Stimulated activated naive B cell treated with anti-CD40 and anti-IgM and Interleukin-4, amounts not matched to agents 10 μg/mL and 1 μg/mL and 100 μg/mL, for 72 hours (primary cell): ENCODE measurements around the gene RAB26.
"Not testable (repeated sequence)": the region's sequence is repeated elsewhere in the genome, so short reads cannot be mapped to it uniquely, and the experiment has no call there.

ENCODE experiments used
- ATAC-seq, 2 donors: fragments of 150-1000 bp; cut with Tn5 transposase; replicated peaks; 2 replicates each; pipeline ENCODE4 v1.10.0; 2021; ENCODE audit warnings: moderate library complexity in 1 of 2
- DNase-seq: peaks from one replicate; pipeline ENCODE4 v3.0.0; 2021
- H3K27ac Mint-ChIP-seq: one replicate; pipeline ENCODE4 v1.8.0; 2022; ENCODE audit warnings: mild to moderate bottlenecking, mixed read lengths
- H3K27me3 Mint-ChIP-seq, 2 donors: one replicate each; pipeline ENCODE4 v1.8.0; 2022; ENCODE audit warnings: mixed read lengths in 2 of 2
- H3K36me3 Mint-ChIP-seq, 2 donors: one replicate each; pipeline ENCODE4 v1.8.0; 2022; ENCODE audit warnings: mixed read lengths in 2 of 2, mild to moderate bottlenecking in 1 of 2
- H3K4me1 Mint-ChIP-seq, 2 donors: one replicate each; pipeline ENCODE4 v1.8.0; 2022; ENCODE audit warnings: mixed read lengths in 2 of 2, mild to moderate bottlenecking in 1 of 2
- H3K4me3 Mint-ChIP-seq, 2 donors: one replicate each; pipeline ENCODE4 v1.8.0; 2022; ENCODE audit warnings: mild to moderate bottlenecking in 2 of 2, mixed read lengths in 2 of 2, moderate library complexity in 1 of 2
- H3K9me3 Mint-ChIP-seq, 2 donors: one replicate each; pipeline ENCODE4 v1.8.0; 2022; ENCODE audit warnings: mixed read lengths in 2 of 2, mild to moderate bottlenecking in 1 of 2

The RAB26 gene, protein sequence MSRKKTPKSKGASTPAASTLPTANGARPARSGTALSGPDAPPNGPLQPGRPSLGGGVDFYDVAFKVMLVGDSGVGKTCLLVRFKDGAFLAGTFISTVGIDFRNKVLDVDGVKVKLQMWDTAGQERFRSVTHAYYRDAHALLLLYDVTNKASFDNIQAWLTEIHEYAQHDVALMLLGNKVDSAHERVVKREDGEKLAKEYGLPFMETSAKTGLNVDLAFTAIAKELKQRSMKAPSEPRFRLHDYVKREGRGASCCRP

DNA sequence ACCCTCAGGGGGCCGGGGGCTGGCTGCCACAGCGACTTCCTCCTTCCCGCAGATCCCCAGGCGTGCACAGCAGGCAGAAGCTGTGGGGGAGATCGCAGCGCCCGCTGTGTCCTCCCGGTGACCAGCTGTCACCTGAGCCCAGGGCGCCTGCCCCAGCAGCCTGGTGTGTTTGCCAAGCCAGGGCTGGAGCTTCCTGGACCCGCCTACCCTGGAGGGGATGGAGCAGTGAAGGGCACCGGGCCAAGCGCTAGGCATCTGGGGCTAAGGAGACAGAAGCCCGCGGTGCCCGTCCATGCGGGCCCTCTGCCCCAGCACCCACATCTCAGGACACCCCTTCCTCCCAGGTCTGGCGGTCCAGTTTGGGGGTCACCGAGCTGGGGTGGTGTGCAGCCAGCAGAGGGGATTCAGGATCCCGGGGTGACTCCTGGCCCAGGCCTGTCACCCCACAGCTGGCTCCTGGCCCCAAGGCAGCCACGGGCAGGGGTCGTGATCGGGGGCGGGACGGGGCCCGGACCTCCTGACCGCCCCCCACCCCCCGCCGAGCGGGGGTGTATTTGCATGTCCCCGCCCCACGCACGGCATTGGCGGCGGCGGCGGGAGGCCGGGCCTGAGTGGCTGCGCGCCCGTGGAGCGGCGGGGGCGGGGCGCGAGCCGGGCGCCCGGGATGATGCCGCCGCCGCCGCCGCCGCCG is at the start of gene RAB26:
TSS of gene RAB26 (plus strand) at position 645 of the 691 bp plus-strand sequence. CDS start 159 bp downstream, outside the sequence.
- Mint-ChIP-seq H3K27me3 (no peaks in the 10 kb centered on the region), H3K27ac (peak within 1 kb of the TSS; percentile 93), H3K36me3 (peaks cover 26 to 30% of the 10 kb centered on the region in 2 donors), H3K4me1 (peaks cover 28 to 46% of the 10 kb centered on the region in 2 donors), H3K9me3 (no peaks in the 10 kb centered on the region), H3K4me3 (peak within 1 kb of the TSS; percentile 70 to 78)
- ATAC-seq (peak; percentile 44 to 61), DNase-seq (no peak)

DNA sequence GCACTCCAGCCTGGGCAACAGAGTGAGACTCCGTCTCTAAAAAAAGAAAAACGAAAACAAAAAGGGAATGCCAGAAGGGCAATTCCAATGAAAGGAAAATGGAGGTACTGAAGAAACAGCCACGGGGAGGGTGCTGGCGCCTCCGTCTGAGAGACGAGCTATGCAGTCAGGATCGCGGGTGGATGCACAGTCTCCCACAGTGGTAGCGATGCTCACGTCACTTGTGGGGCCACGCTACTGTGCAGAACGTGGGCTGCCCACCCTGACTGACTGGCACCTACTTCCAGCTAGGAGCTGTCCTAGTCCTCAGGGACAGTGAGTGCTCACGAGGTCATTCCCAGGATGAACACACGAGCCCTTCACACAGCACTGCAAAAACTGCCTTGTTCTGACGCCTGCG is 46.8 kb upstream of the RAB26 start:
- not testable (repeated sequence) for H3K27me3 Mint-ChIP-seq

GRCh38 chr16:2102471-2102870 is 46.0 kb upstream of the RAB26 start:
- no peaks in the 10 kb centered on the region for H3K27me3 Mint-ChIP-seq
- no peaks in the 10 kb centered on the region for H3K9me3 Mint-ChIP-seq
- no peak for ATAC-seq
- H3K4me1 Mint-ChIP-seq = no peaks in the 10 kb centered on the region
- peaks cover 12 to 22% of the 10 kb centered on the region in 2 donors for H3K36me3 Mint-ChIP-seq
- no peak for DNase-seq
- no peak overlapping the region for H3K27ac Mint-ChIP-seq
- H3K4me3 Mint-ChIP-seq = no peak overlapping the region

More for the DNA sequence above, 46.8 kb upstream of the RAB26 start:
- H3K9me3 Mint-ChIP-seq, H3K4me3 Mint-ChIP-seq, DNase-seq, H3K4me1 Mint-ChIP-seq, ATAC-seq: not testable (repeated sequence)
- Mint-ChIP-seq H3K27ac (peak overlapping the region; percentile 20), H3K36me3 (peaks cover 15 to 22% of the 10 kb centered on the region in 2 donors)

- peaks cover 14 to 20% of the 10 kb centered on the region in 2 donors for H3K36me3 Mint-ChIP-seq
- not testable (repeated sequence) for ATAC-seq, H3K27me3 Mint-ChIP-seq, H3K27ac Mint-ChIP-seq, H3K9me3 Mint-ChIP-seq, DNase-seq, H3K4me1 Mint-ChIP-seq, H3K4me3 Mint-ChIP-seq
Measured at GRCh38 chr16:2104464-2104863, 44.0 kb upstream of the RAB26 start.

DNA sequence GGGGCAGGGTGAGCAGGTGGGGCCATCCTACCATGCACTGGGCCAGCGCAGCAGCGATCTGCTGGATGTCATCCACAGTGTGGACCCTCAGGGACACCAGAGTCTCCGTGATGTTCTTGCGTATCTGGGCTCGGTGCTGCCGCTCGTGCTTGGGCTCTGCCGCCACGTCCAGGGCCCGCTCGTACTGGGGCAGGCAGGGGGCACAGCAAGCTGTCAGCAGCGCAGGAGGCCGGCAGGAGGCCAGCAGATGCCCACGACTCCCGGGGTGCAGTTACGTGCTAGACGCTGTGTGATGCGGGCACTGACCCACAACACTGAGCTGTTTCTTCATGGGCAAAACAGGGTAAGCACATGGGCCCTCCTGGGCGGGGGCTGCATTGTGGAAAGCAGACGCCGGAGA is 43.1 kb upstream of the RAB26 start:
- H3K27me3 Mint-ChIP-seq, H3K27ac Mint-ChIP-seq, DNase-seq, ATAC-seq, H3K9me3 Mint-ChIP-seq, H3K4me1 Mint-ChIP-seq, H3K4me3 Mint-ChIP-seq: not testable (repeated sequence)
- peaks cover 14 to 20% of the 10 kb centered on the region in 2 donors for H3K36me3 Mint-ChIP-seq

DNA sequence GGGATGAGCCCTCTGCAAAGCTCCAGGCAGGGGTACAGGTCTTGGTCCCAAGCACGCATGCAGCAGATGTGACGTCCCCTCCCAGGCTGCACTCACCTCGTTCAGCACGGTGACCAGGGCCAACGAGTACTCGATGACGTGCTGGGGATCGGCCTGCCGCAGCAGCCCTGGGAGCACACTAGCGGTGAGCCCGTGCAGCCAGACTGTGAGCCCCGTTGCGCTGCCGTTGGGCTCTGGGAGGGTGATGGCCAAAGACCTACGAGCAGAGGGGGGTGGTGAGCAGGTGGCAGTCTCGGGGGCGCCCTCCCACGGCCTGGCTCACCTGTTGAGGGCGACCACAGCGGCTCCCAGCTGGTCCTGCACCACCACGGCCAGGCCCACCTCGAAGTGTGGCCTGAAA is 42.7 kb upstream of the RAB26 start:
- not testable (repeated sequence) for DNase-seq, H3K27me3 Mint-ChIP-seq, H3K4me3 Mint-ChIP-seq, ATAC-seq, H3K4me1 Mint-ChIP-seq, H3K9me3 Mint-ChIP-seq, H3K27ac Mint-ChIP-seq
- peaks cover 14 to 21% of the 10 kb centered on the region in 2 donors for H3K36me3 Mint-ChIP-seq

GRCh38 chr16:2106211-2106610 is 42.2 kb upstream of the RAB26 start:
- H3K36me3 Mint-ChIP-seq = peaks cover 12 to 21% of the 10 kb centered on the region in 2 donors
- not testable (repeated sequence) for H3K27ac Mint-ChIP-seq, H3K4me1 Mint-ChIP-seq

DNA sequence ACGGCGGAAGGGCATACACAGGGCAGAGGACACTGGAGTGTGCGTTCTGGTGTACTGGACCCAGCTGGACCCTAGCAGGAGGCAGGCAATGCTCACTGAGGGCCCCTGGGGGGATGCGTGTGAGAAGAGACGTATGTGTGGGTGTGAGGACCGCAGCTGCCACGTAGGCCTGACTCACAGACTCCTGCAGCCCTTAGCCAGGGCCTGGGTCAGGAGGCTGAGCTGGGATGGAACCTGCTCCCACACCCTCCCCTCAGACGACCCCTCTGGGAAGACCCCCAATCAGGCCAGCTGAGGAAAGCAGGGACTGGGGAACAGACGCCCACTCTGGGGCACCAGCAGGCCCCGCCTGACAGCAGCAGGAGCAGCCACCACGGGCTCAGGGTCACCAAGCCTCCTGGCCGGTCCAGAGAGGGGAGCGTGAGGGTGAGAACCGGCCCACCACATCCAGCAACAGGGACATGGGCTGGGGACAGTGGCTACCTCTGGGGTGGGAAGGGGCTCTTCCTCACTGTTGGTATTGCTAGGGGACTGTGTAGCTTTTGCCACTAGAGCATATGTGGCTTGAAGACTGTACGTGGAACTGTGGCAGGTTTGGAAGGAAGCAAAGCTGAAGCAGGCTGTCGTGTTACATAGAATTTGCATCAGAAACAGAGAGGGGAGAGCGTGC is 41.2 kb upstream of the RAB26 start:
- DNase-seq, H3K27ac Mint-ChIP-seq, H3K4me3 Mint-ChIP-seq, ATAC-seq, H3K4me1 Mint-ChIP-seq, H3K27me3 Mint-ChIP-seq, H3K9me3 Mint-ChIP-seq: not testable (repeated sequence)
- peaks cover 8 to 21% of the 10 kb centered on the region in 2 donors for H3K36me3 Mint-ChIP-seq

More at GRCh38 chr16:2106211-2106610, 42.2 kb upstream of the RAB26 start:
- not testable (repeated sequence) for H3K9me3 Mint-ChIP-seq, ATAC-seq, H3K4me3 Mint-ChIP-seq, DNase-seq, H3K27me3 Mint-ChIP-seq

- H3K4me3 Mint-ChIP-seq, DNase-seq, ATAC-seq, H3K27me3 Mint-ChIP-seq, H3K9me3 Mint-ChIP-seq, H3K4me1 Mint-ChIP-seq, H3K27ac Mint-ChIP-seq: not testable (repeated sequence)
- peaks cover 9 to 22% of the 10 kb centered on the region in 2 donors for H3K36me3 Mint-ChIP-seq
Measured at GRCh38 chr16:2107791-2108125, 40.7 kb upstream of the RAB26 start.

GRCh38 chr16:2108446-2109270 is 39.8 kb upstream of the RAB26 start:
- H3K9me3 Mint-ChIP-seq, H3K27ac Mint-ChIP-seq, H3K27me3 Mint-ChIP-seq, H3K4me1 Mint-ChIP-seq, DNase-seq, H3K4me3 Mint-ChIP-seq, ATAC-seq: not testable (repeated sequence)
- H3K36me3 Mint-ChIP-seq = peaks cover 13 to 15% of the 10 kb centered on the region in 2 donors

- H3K4me3 Mint-ChIP-seq, H3K9me3 Mint-ChIP-seq, ATAC-seq, DNase-seq, H3K27ac Mint-ChIP-seq, H3K4me1 Mint-ChIP-seq, H3K27me3 Mint-ChIP-seq: not testable (repeated sequence)
- peaks cover 13 to 15% of the 10 kb centered on the region in 2 donors for H3K36me3 Mint-ChIP-seq
Measured at GRCh38 chr16:2109271-2109580, 39.2 kb upstream of the RAB26 start.

- ATAC-seq, H3K27me3 Mint-ChIP-seq, H3K4me3 Mint-ChIP-seq, H3K9me3 Mint-ChIP-seq, H3K4me1 Mint-ChIP-seq, H3K27ac Mint-ChIP-seq, DNase-seq: not testable (repeated sequence)
- H3K36me3 Mint-ChIP-seq = peaks cover 15% of the 10 kb centered on the region in 2 donors
Measured at GRCh38 chr16:2109872-2110271, 38.6 kb upstream of the RAB26 start.

GRCh38 chr16:2110332-2111008 is 38.0 kb upstream of the RAB26 start:
- H3K4me1 Mint-ChIP-seq, H3K27ac Mint-ChIP-seq, H3K4me3 Mint-ChIP-seq, DNase-seq, H3K9me3 Mint-ChIP-seq, ATAC-seq, H3K27me3 Mint-ChIP-seq: not testable (repeated sequence)
- peaks cover 12 to 17% of the 10 kb centered on the region in 2 donors for H3K36me3 Mint-ChIP-seq

DNA sequence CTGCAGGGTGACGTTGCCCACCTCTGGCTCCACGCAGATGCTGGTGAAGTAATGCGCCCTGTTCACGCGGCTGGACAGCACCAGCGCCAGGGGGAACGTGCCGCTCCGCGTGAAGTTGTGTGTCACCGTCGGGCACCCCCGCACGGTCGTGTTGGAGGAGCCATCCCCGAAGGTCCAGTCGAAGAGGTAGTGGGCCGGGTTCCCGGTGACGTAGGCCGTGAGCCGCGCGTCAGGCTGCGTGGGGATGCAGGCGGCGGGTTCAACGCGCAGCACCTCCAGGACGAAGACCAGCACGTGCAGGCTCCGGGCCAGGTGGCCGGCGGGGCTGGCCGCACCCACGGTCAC is 37.4 kb upstream of the RAB26 start:
- H3K36me3 Mint-ChIP-seq = peaks cover 12 to 17% of the 10 kb centered on the region in 2 donors
- H3K4me1 Mint-ChIP-seq, ATAC-seq: not testable (repeated sequence)

More for the DNA sequence above, 37.4 kb upstream of the RAB26 start:
- not testable (repeated sequence) for H3K27me3 Mint-ChIP-seq, H3K4me3 Mint-ChIP-seq, H3K9me3 Mint-ChIP-seq, H3K27ac Mint-ChIP-seq, DNase-seq
